Measurements from ENCODE around the gene GFOD2.

GFOD2 gene

DNA sequence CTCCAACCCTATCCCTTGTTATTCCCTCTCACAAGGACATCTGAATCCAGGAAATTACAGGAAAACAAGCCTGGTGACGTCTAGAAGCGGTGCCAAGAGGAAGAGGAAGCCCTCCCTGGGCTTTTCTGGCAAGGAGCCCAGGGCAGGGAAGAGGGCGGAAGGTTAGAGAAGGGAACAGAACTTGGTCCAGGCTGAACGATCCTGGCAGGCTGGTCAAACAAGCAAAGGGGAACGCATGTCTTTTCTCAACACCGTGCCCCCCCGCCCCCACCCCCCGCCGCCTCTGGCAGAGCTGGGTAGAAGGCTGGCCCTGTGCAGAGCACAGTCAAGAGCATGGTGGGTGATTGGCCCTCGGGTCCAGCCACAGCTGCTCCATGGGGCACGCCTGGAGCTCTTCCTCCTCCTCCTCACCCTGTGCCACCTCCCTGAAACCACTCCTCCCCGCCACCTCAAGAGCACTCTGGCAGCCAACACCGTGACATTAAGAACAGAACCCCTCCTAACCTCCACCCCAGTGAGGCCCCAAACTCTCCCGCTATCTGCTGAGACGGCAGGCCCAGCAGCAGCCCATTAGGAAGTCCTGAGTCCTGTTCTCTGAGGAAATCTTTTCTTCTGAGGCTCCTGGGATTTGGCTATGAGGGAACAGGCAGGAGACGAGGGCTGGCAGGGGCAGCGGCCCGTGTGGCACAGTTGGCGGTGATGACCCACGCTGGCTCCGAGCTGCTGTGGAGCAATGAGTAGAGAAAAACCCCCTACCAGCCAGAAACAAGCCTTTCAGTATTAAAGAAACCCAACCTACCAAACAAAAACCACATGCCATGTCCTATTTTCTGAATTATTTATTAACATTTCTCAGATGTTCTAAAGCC lies 45.2 kb downstream of the GFOD2 start:
- TF ChIP-seq CTCF (IDR thresholded peaks at IDR 0.05; ENCODE audit: insufficient read depth, low read length, missing control alignments), result no peak
- ChIA-PET POLR2A (no interaction called here), CTCF (interaction anchor here (0.5 to 19.0 kb wide), 18 partner anchors 7 to 268 kb away, joined by 3 to 605 read pairs (median 8); partner anchors contain the start of genes CTCF, NRN1L, NUTF2 and PARD6A)
- no peak for DNase-seq (ENCODE audit: low read depth, low spot score)
- no peak overlapping the region for H3K4me3 ChIP-seq (ENCODE audit: low read depth, low read length)

DNA sequence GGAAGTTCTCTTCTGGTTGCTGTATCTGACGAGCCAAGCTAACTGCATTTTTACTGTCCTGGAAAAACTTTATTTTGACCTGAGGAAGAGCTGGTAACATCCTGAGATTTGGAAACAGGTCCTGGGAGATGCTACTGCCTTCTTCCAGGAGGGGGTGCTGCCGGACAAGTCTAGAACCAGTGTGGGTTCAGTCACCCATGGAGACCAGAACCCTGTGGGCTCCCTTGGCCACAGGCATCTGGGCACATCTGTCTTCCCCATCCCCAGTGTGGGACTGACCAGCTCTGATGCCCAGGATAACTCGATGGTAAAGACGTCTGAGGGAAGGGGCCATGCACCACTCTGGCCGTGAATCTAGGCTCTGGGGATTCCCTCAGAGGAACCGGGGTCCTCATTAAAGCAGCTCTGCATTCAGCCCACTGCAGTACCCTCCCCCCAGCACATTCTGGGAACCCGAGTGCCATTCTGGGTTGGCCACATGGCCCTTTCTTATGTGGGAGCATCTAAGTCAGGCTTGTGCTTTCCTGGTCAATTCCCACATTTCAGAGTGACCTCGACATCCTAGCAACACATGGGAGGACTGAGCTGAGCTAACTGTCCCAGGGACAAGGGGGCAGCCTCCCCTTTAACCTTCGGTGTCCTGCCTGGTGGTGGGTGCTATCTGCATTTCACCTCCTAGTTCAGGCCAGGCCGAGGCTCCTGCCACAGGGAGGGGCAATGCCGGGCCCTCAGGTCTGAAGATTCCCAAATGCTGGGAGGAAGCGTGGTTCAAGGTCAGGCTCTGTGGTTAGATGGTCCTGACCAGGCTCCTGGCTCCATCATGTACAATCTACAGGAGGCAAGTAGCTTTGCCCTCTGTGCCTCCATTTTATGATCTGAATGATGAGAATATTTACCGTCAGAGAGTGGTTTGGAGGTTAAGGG lies 46.1 kb downstream of the GFOD2 start:
- no peak overlapping the region for H3K4me3 ChIP-seq (ENCODE audit: low read depth, low read length)
- peak; percentile 14 for DNase-seq (ENCODE audit: low read depth, low spot score)
- ChIA-PET POLR2A (interaction anchor here (0.6 kb wide), 1 partner anchor 263 kb away, joined by 3 read pairs; no protein-coding TSS in a partner anchor), CTCF (interaction anchor here (0.8 to 19.0 kb wide), 42 partner anchors 7 to 367 kb away, joined by 3 to 605 read pairs (median 4); partner anchors contain the start of genes ACD, CTCF, NRN1L and NUTF2)
- TF ChIP-seq CTCF (IDR thresholded peaks at IDR 0.05; ENCODE audit: insufficient read depth, low read length, missing control alignments), result peak; percentile 72

DNA sequence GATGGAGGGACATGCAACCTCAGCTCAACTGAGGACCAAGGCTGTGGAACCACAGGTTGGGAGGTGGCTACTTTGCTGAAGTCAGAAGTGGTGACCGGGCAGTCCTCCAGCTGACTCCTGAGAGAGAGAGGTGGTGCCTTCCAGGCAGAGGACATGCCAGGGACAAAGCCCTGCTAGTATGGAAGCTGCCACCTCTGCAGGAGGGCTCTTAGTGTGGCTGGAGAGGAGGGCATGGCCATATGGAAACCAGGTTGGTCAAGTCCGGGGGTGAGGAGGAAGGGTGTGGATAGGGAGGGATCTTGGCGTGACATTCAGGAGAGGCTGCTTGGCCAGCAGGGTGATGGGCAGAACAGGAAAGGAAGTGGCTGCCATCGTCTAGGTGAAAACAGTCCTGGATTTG lies 46.8 kb downstream of the GFOD2 start:
- no peak overlapping the region for H3K4me3 ChIP-seq (ENCODE audit: low read depth, low read length)
- CTCF ChIA-PET, result interaction anchor here (0.8 to 19.0 kb wide), 42 partner anchors 9 to 368 kb away, joined by 3 to 605 read pairs (median 4); partner anchors contain the start of genes ACD, CTCF, NRN1L and NUTF2
- no peak for DNase-seq (ENCODE audit: low read depth, low spot score)
- POLR2A ChIA-PET, result interaction anchor here (0.6 kb wide), 1 partner anchor 263 kb away, joined by 3 read pairs; no protein-coding TSS in a partner anchor
- no peak for TF ChIP-seq CTCF (IDR thresholded peaks at IDR 0.05; ENCODE audit: insufficient read depth, low read length, missing control alignments)

GRCh38 chr16:67669499-67670101 lies 49.5 kb downstream of the GFOD2 start:
- ChIA-PET CTCF (interaction anchor here (1.1 to 19.0 kb wide), 11 partner anchors 11 to 259 kb away, joined by 3 to 605 read pairs (median 11); partner anchors contain the start of genes CTCF and RIPOR1), POLR2A (no interaction called here)
- no peak for DNase-seq (ENCODE audit: low read depth, low spot score)
- H3K4me3 ChIP-seq (ENCODE audit: low read depth, low read length), result no peak overlapping the region
- TF ChIP-seq CTCF (IDR thresholded peaks at IDR 0.05; ENCODE audit: insufficient read depth, low read length, missing control alignments), result no peak

DNA sequence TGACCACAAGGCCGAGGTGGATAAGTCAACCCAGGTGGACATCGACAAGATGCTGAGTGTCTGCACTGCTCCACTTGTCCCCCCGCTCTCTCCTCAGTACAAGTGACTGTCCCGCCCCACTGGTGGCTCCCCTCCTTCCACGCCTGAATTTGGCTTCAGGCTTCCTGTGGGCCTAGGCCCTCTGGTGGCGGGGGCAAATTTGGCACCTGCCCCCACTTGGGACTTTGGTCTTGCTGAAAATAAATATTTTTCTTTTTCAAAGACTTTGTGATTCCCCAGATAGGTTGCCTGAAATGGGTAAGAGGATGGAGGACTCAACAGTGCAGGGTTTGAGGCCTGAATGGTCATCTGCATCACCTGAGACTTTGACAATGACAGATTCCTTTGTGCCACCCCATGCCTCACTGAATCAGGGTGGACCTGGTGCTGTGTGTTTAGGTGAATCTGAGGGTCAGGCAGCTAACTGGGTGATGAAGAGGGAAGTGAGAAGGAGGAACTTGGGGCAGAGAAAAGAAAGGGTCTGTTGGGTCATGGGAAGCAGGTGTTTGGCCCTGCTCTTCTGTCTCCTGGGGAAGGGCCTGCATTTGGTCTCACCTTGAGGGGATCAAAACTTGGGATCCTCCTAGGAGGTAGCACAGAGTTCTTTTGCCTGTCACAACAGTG lies 50.5 kb downstream of the GFOD2 start:
- no peak for DNase-seq (ENCODE audit: low read depth, low spot score)
- CTCF ChIA-PET, result interaction anchor here (0.6 to 19.0 kb wide), 28 partner anchors 10 to 718 kb away, joined by 3 to 605 read pairs (median 6); partner anchors contain the start of genes CARMIL2, CTCF, NRN1L and RANBP10
- TF ChIP-seq CTCF (IDR thresholded peaks at IDR 0.05; ENCODE audit: insufficient read depth, low read length, missing control alignments), result no peak
- no peak overlapping the region for H3K4me3 ChIP-seq (ENCODE audit: low read depth, low read length)
- POLR2A ChIA-PET, result interaction anchor here (1.2 to 3.0 kb wide), 3 partner anchors 10 to 147 kb away, joined by 4 to 14 read pairs (median 11); partner anchors contain the start of gene CTCF
